ENCODE results near the gene IZUMO4. TPM values are rescaled to one million over a fixed set of nuclear protein-coding genes. Genes with fewer than 3 reads are reported as not detected.
"Not testable (repeated sequence)": the region's sequence is repeated elsewhere in the genome, so short reads cannot be mapped to it uniquely, and the experiment has no call there.

IZUMO4 gene
- total and polyA plus RNA-seq, 2 donors (not counting 1 experiment from before 2014, with no cell fraction given), result 34.8 to 93.9 TPM

DNA sequence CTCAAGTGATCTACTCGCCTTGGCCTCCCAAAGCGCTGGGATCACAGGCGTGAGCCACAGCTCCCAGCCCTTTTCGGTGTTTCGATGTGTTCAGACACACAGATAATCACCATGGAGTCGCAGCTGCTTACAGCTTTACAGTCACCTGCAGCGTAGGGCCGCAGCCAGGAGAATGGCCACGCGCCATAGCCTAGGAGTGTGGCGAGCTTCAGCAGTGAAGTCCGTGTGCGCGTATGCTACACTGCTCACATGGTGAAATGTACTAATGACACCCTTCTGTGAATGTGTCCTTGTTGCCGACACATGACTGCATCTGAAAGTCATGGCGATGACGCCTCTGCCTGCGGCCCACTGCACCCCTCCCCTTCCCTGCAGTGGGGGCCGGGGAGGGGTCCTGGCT is 31.0 kb downstream of the IZUMO4 start:
- Histone ChIP-seq H4K20me1 (ENCODE audit: control insufficient read depth, insufficient read depth, low read length, poor library complexity, severe bottlenecking) (peaks cover 65% of the 10 kb centered on the region), H2AFZ (ENCODE audit: insufficient read depth, low read depth, low read length, poor library complexity, severe bottlenecking) (no peak overlapping the region), H3K27me3 (replicated peaks in 1 of 4; ENCODE audit: control extremely low read depth in 1 of 4, control insufficient read depth in 3 of 4, insufficient read depth in 4 of 4, low read length in 3 of 4) (no peaks in the 10 kb centered on the region), H3K4me3 (ENCODE audit: control extremely low read depth in 1 of 5, extremely low read depth in 1 of 5, insufficient read depth in 1 of 5, low read depth in 2 of 5, low read length in 4 of 5) (no peak overlapping the region), H3K9ac (ENCODE audit: low read length) (no peak overlapping the region), H3K4me1 (ENCODE audit: control insufficient read depth in 2 of 2, insufficient read depth in 2 of 2, low read length in 2 of 2) (no peaks in the 10 kb centered on the region), H3K9me3 (ENCODE audit: control extremely low read depth in 1 of 3, control insufficient read depth in 2 of 3, insufficient read depth in 1 of 3, low read length in 2 of 3) (no peaks in the 10 kb centered on the region), H3K36me3 (replicated peaks in 1 of 2; ENCODE audit: control extremely low read depth in 1 of 2, control insufficient read depth in 1 of 2, extremely low read depth in 1 of 2, insufficient read depth in 2 of 2, low read length in 1 of 2) (peaks cover 0 to 69% of the 10 kb centered on the region in 2 experiments), H3K4me2 (replicated peaks; ENCODE audit: low read depth, low read length, poor library complexity, severe bottlenecking) (no peak overlapping the region), H3K79me2 (ENCODE audit: control insufficient read depth, insufficient read depth, low read length) (peaks cover 39% of the 10 kb centered on the region), H3K27ac (ENCODE audit: low read length in 2 of 2) (no peak overlapping the region)
- no peak for TF ChIP-seq CTCF (IDR thresholded peaks at IDR 0.05)
- TF ChIP-seq EZH2 (IDR thresholded peaks at IDR 0.05; ENCODE audit: borderline replicate concordance, insufficient read depth, low read depth, low read length, poor library complexity, severe bottlenecking), result no peak
- no peak overlapping the region for H3K4me3 Mint-ChIP-seq
- no peaks in the 10 kb centered on the region for H3K4me1 Mint-ChIP-seq
- H3K9me3 Mint-ChIP-seq (ENCODE audit: insufficient read depth), result no peaks in the 10 kb centered on the region
- ATAC-seq (ENCODE audit: low read depth) (no peak), DNase-seq (no peak)
- intact Hi-C loops (cut with micrococcal nuclease), result no loop called here
- CTCF ChIA-PET, result no interaction called here
- POLR2A ChIA-PET, result no interaction called here
- H3K27me3 Mint-ChIP-seq, result no peaks in the 10 kb centered on the region
- WGBS (ENCODE audit: insufficient coverage), result 91% methylated on average over 19 of the region's 19 CpGs
- H3K27ac Mint-ChIP-seq, result no peak overlapping the region

GRCh38 chr19:2128252-2128651 is 31.5 kb downstream of the IZUMO4 start:
- peaks cover 0 to 69% of the 10 kb centered on the region in 2 experiments for H3K36me3 ChIP-seq (replicated peaks in 1 of 2; ENCODE audit: control extremely low read depth in 1 of 2, control insufficient read depth in 1 of 2, extremely low read depth in 1 of 2, insufficient read depth in 2 of 2, low read length in 1 of 2)
- CTCF ChIA-PET, result not testable (repeated sequence)

More at GRCh38 chr19:2128252-2128651, 31.5 kb downstream of the IZUMO4 start:
- Histone ChIP-seq H4K20me1 (ENCODE audit: control insufficient read depth, insufficient read depth, low read length, poor library complexity, severe bottlenecking) (peaks cover 61% of the 10 kb centered on the region), H3K79me2 (ENCODE audit: control insufficient read depth, insufficient read depth, low read length) (peaks cover 43% of the 10 kb centered on the region)
- H2AFZ ChIP-seq (ENCODE audit: insufficient read depth, low read depth, low read length, poor library complexity, severe bottlenecking); DNase-seq; intact Hi-C loops (cut with micrococcal nuclease); H3K27me3 Mint-ChIP-seq; ATAC-seq (ENCODE audit: low read depth); H3K4me1 Mint-ChIP-seq; H3K9me3 ChIP-seq (ENCODE audit: control extremely low read depth in 1 of 3, control insufficient read depth in 2 of 3, insufficient read depth in 1 of 3, low read length in 2 of 3); H3K27ac Mint-ChIP-seq; H3K9me3 Mint-ChIP-seq (ENCODE audit: insufficient read depth); H3K4me3 ChIP-seq (ENCODE audit: control extremely low read depth in 1 of 5, extremely low read depth in 1 of 5, insufficient read depth in 1 of 5, low read depth in 2 of 5, low read length in 4 of 5); H3K27ac ChIP-seq (ENCODE audit: low read length in 2 of 2); H3K4me3 Mint-ChIP-seq; H3K4me2 ChIP-seq (replicated peaks; ENCODE audit: low read depth, low read length, poor library complexity, severe bottlenecking); H3K9ac ChIP-seq (ENCODE audit: low read length); H3K4me1 ChIP-seq (ENCODE audit: control insufficient read depth in 2 of 2, insufficient read depth in 2 of 2, low read length in 2 of 2); POLR2A ChIA-PET; H3K27me3 ChIP-seq (replicated peaks in 1 of 4; ENCODE audit: control extremely low read depth in 1 of 4, control insufficient read depth in 3 of 4, insufficient read depth in 4 of 4, low read length in 3 of 4): not testable (repeated sequence)
- 93% methylated on average over 5 of the region's 34 CpGs for WGBS (ENCODE audit: insufficient coverage)

Measured in B cell (primary cell).